SKM-1 (cell line): ENCODE measurements around the gene SEC61B.

Experiments used
- DNase-seq: peaks from one replicate; lab custom pipeline; 2025; ENCODE audit not compliant: unreplicated experiment; lab: John Stamatoyannopoulos, UW

SEC61B gene

GRCh38 chr9:99269416-99269815 is 47.3 kb downstream of the SEC61B start:
- DNase-seq = no peak

GRCh38 chr9:99270491-99270890 is 48.4 kb downstream of the SEC61B start:
- no peak for DNase-seq

- no peak for DNase-seq
Measured at GRCh38 chr9:99272836-99273235, 50.8 kb downstream of the SEC61B start.

GRCh38 chr9:99274016-99274415 is 51.9 kb downstream of the SEC61B start:
- DNase-seq = no peak

GRCh38 chr9:99274495-99274894 is 52.4 kb downstream of the SEC61B start:
- DNase-seq = no peak
